H1 (cell line): ENCODE results near the gene TYW1B. TPM values are rescaled to one million over a fixed set of nuclear protein-coding genes. Genes with fewer than 3 reads are reported as not detected.
"Not testable (repeated sequence)": the region's sequence is repeated elsewhere in the genome, so short reads cannot be mapped to it uniquely, and the experiment has no call there.

Source experiments
- CTCF ChIA-PET: fragments of 300-600 bp; sonication (Branson Sonifier 250); formaldehyde crosslinking; loops from one replicate; lab custom pipeline; 2021; ENCODE audit not compliant: partially characterized antibody; lab: Charles Lee
- POLR2A ChIA-PET: fragments of 300-600 bp; sonication (Branson Sonifier 250); formaldehyde crosslinking; loops from one replicate; lab custom pipeline; 2021; ENCODE audit warnings: inconsistent platforms; ENCODE audit not compliant: partially characterized antibody; lab: Charles Lee
- DNase-seq, 2 experiments: peaks; one replicate each; pipeline versions ENCODE4 v3.0.0 to v3.0.0-alpha.2; 2010 to 2022; ENCODE audit warnings: low spot score in 2 of 2, low read depth in 1 of 2, mixed read lengths in 1 of 2
- FAIRE-seq: peaks from 2 replicates; lab custom pipeline; 2011; peaks lifted over from hg19 to GRCh38; lab: Jason Lieb, UNC
- H2AFZ ChIP-seq: 2 replicates; pipeline ENCODE4 v1.8.1; 2012; ENCODE audit warnings: low read length, inconsistent platforms
- H2AK5ac ChIP-seq: 2 replicates; pipeline ENCODE4 v1.6.1; 2013; ENCODE audit warnings: low read depth, low read length
- H2BK120ac ChIP-seq: replicated peaks from 2 replicates; pipeline ENCODE3; 2013; ENCODE audit warnings: low read depth, low read length, inconsistent platforms
- H2BK12ac ChIP-seq: 2 replicates; pipeline ENCODE4 v1.6.1; 2013; ENCODE audit warnings: low read depth, low read length
- H2BK15ac ChIP-seq: 2 replicates; pipeline ENCODE4 v1.6.1; 2013; ENCODE audit warnings: low read length
- H2BK20ac ChIP-seq: 2 replicates; pipeline ENCODE4 v1.6.1; 2013; ENCODE audit warnings: low read length
- H2BK5ac ChIP-seq: 2 replicates; pipeline ENCODE4 v1.6.1; 2013; ENCODE audit warnings: low read depth, low read length
- H3K14ac ChIP-seq: 2 replicates; pipeline ENCODE4 v1.6.1; 2013; ENCODE audit warnings: inconsistent platforms; ENCODE audit not compliant: insufficient read length
- H3K18ac ChIP-seq: 2 replicates; pipeline ENCODE4 v1.6.1; 2013; ENCODE audit warnings: low read length; ENCODE audit errors: extremely low read depth
- H3K23ac ChIP-seq: 2 replicates; pipeline ENCODE4 v1.6.1; 2013; ENCODE audit warnings: inconsistent platforms; ENCODE audit not compliant: insufficient read length
- H3K23me2 ChIP-seq: 2 replicates; pipeline ENCODE4 v1.6.1; 2013; ENCODE audit warnings: low read depth, low read length
- H3K27ac ChIP-seq: 2 replicates; pipeline ENCODE4 v1.6.1; 2011; ENCODE audit warnings: low read depth, low read length, inconsistent platforms
- H3K27me3 ChIP-seq, 4 experiments: replicated peaks in 1 of 4; 1 replicate in 1 of 4; 2 replicates in 3 of 4; pipeline versions ENCODE4 v1.6.1 to v1.8.1; 2011 to 2013; ENCODE audit warnings: low read length in 3 of 4, mild to moderate bottlenecking in 3 of 4, inconsistent platforms in 2 of 4, mixed read lengths in 2 of 4, moderate library complexity in 1 of 4; ENCODE audit not compliant: control insufficient read depth in 3 of 4, insufficient read depth in 3 of 4; ENCODE audit errors: extremely low read depth in 1 of 4
- H3K36me3 ChIP-seq, 4 experiments: 2 replicates each; pipeline versions ENCODE4 v1.6.1 to v1.8.1; 2011 to 2013; ENCODE audit warnings: mild to moderate bottlenecking in 4 of 4, low read length in 3 of 4, moderate library complexity in 2 of 4, control low read depth in 1 of 4, inconsistent platforms in 1 of 4; ENCODE audit not compliant: insufficient read depth in 4 of 4, control insufficient read depth in 2 of 4
- H3K4ac ChIP-seq: replicated peaks from 2 replicates; pipeline ENCODE3; 2013; ENCODE audit warnings: low read length, low read depth, mixed read lengths, inconsistent platforms; ENCODE audit not compliant: insufficient read length
- H3K4me1 ChIP-seq, 4 experiments: replicated peaks in 1 of 4; 1 replicate in 1 of 4; 2 replicates in 3 of 4; pipeline versions ENCODE4 v1.6.1 to v1.8.1; 2011 to 2013; ENCODE audit warnings: low read length in 3 of 4, inconsistent platforms in 2 of 4, mixed read lengths in 1 of 4; ENCODE audit not compliant: insufficient read depth in 4 of 4, control insufficient read depth in 3 of 4
- H3K4me2 ChIP-seq, 2 experiments: 2 replicates each; pipeline versions ENCODE4 v1.6.1 to v1.8.1; 2011 to 2013; ENCODE audit warnings: low read depth in 2 of 2, low read length in 2 of 2, control low read depth in 1 of 2, inconsistent platforms in 1 of 2, mild to moderate bottlenecking in 1 of 2; ENCODE audit not compliant: insufficient read depth in 1 of 2
- H3K4me3 ChIP-seq, 4 experiments: fragments of 200-600, 300-600 bp in 1 of 4; sonication (generic), shearing (Covaris generic), sonication (Bioruptor Twin) in 1 of 4; 2 replicates each; pipeline versions ENCODE4 v1.5.1 to v1.8.1; 2011 to 2016; ENCODE audit warnings: low read length in 4 of 4, low read depth in 3 of 4, control low read depth in 2 of 4, inconsistent platforms in 2 of 4, mild to moderate bottlenecking in 2 of 4, mixed read lengths in 1 of 4, moderate library complexity in 1 of 4; ENCODE audit not compliant: insufficient read depth in 2 of 4; ENCODE audit errors: extremely low read depth in 1 of 4
- H3K56ac ChIP-seq: replicated peaks from 2 replicates; pipeline ENCODE3; 2013; ENCODE audit warnings: low read depth, mild to moderate bottlenecking, mixed read lengths, low read length, inconsistent platforms; ENCODE audit not compliant: insufficient read length
- H3K79me1 ChIP-seq: 2 replicates; pipeline ENCODE4 v1.6.1; 2013; ENCODE audit warnings: low read depth, low read length, control low read depth
- H3K79me2 ChIP-seq, 2 experiments: 2 replicates each; pipeline versions ENCODE4 v1.6.1 to v1.8.1; 2012 to 2013; ENCODE audit warnings: low read length in 2 of 2, mild to moderate bottlenecking in 2 of 2, inconsistent platforms in 1 of 2; ENCODE audit not compliant: insufficient read depth in 2 of 2, control insufficient read depth in 1 of 2
- H3K9ac ChIP-seq, 4 experiments: replicated peaks in 1 of 4; 1 replicate in 1 of 4; 2 replicates in 3 of 4; pipeline versions ENCODE4 v1.6.1 to v1.8.1; 2011 to 2013; ENCODE audit warnings: low read depth in 3 of 4, low read length in 3 of 4, control low read depth in 2 of 4, mild to moderate bottlenecking in 2 of 4, moderate library complexity in 2 of 4, inconsistent platforms in 1 of 4; ENCODE audit errors: extremely low read depth in 1 of 4
- H3K9me3 ChIP-seq, 2 experiments: 2 replicates each; pipeline versions ENCODE4 v1.6.1 to v1.8.1; 2012 to 2013; ENCODE audit warnings: mild to moderate bottlenecking in 2 of 2, moderate library complexity in 2 of 2, control low read depth in 1 of 2, inconsistent platforms in 1 of 2, low read depth in 1 of 2, low read length in 1 of 2, mixed read lengths in 1 of 2; ENCODE audit not compliant: insufficient read depth in 2 of 2
- H4K20me1 ChIP-seq, 2 experiments: replicated peaks in 1 of 2; 2 replicates each; pipeline versions ENCODE3 to v1.8.1; 2011 to 2013; ENCODE audit warnings: inconsistent platforms in 2 of 2, low read length in 2 of 2, mild to moderate bottlenecking in 1 of 2; ENCODE audit not compliant: insufficient read depth in 2 of 2, control insufficient read depth in 1 of 2
- H4K5ac ChIP-seq: 2 replicates; pipeline ENCODE4 v1.6.1; 2013; ENCODE audit warnings: low read length, low read depth, mixed read lengths, inconsistent platforms; ENCODE audit not compliant: insufficient read length
- H4K8ac ChIP-seq: 2 replicates; pipeline ENCODE4 v1.8.0; 2013; ENCODE audit warnings: mild to moderate bottlenecking, moderate library complexity, low read length, inconsistent platforms; ENCODE audit not compliant: insufficient read depth; ENCODE audit errors: extremely low read depth
- H4K91ac ChIP-seq: replicated peaks from 2 replicates; pipeline ENCODE3; 2013; ENCODE audit warnings: low read length, mixed read lengths, inconsistent platforms; ENCODE audit not compliant: insufficient read length
- ASH2L ChIP-seq: fragments of 200-600, 300-600 bp; sonication (generic); IDR thresholded peaks from one replicate; pipeline ENCODE4 v1.7.1; 2017; ENCODE audit warnings: low read length
- CTCF ChIP-seq, 3 experiments: IDR thresholded peaks; 1 replicate in 2 of 3; 2 replicates in 1 of 3; pipeline versions ENCODE4 v1.5.1 to v1.6.1; 2011; ENCODE audit warnings: low read length in 3 of 3, mild to moderate bottlenecking in 3 of 3, inconsistent platforms in 2 of 3, low read depth in 1 of 3, moderate library complexity in 1 of 3; ENCODE audit not compliant: insufficient read depth in 1 of 3; ENCODE audit errors: control extremely low read depth in 1 of 3
- HDAC2 ChIP-seq, 2 experiments: fragments of 300-600 bp in 1 of 2; sonication (generic) in 1 of 2; IDR thresholded peaks; 2 replicates each; pipeline ENCODE4 v1.6.1; 2011 to 2012; ENCODE audit warnings: low read depth in 2 of 2, low read length in 2 of 2, mild to moderate bottlenecking in 2 of 2, moderate library complexity in 2 of 2, borderline replicate concordance in 1 of 2, inconsistent platforms in 1 of 2
- PHF8 ChIP-seq: fragments of 200-600 bp; sonication (generic); conservative IDR thresholded peaks from 2 replicates; pipeline ENCODE4 v1.7.1; 2012; ENCODE audit warnings: low read depth, mild to moderate bottlenecking, inconsistent platforms, low read length, moderate library complexity
- TEAD4 ChIP-seq: IDR thresholded peaks from 2 replicates; pipeline ENCODE4 v1.6.1; 2012; ENCODE audit warnings: low read depth, low read length, inconsistent platforms, mixed read lengths
- WGBS, 2 experiments: shearing (Covaris generic) in 1 of 2; methylation state at CpG; one replicate each; pipeline versions ENCODE4 v1.1.6 to v1.1.7; 2013 to 2015; ENCODE audit warnings: low lambda C conversion rate in 2 of 2, mixed read lengths in 2 of 2, inconsistent platforms in 1 of 2, low coverage in 1 of 2, missing lambda C conversion rate in 1 of 2; ENCODE audit not compliant: insufficient replicate concordance in 2 of 2, insufficient coverage in 1 of 2, insufficient read length in 1 of 2; ENCODE audit errors: extremely low coverage in 1 of 2, missing lambda C conversion rate in 1 of 2; 5-methylcytosine and 5-hydroxymethylcytosine counted together
- polyA plus RNA-seq, 7 experiments: library from polyadenylated mRNA; depleted of rRNA in 3 of 7; stranded (reverse) in 5 of 7; unstranded in 2 of 7; fragments of >200 nt in 5 of 7; fragments of 200-250 nt in 2 of 7; gene quantifications; 1 replicate in 5 of 7; 2 replicates in 1 of 7; 4 replicates in 1 of 7; pipeline versions ENCODE4 v1.2.1 to v1.2.3, GENCODE V29; 2011 to 2013; ENCODE audit warnings: missing spikeins in 2 of 7, mixed read lengths in 2 of 7
- total RNA-seq: library from RNA; stranded (reverse); fragmentation: NEBNext Ultra II Directional; extraction: Animal tissue kit (Norgen Biotek cat#: 25700); gene quantifications from 2 replicates; pipeline ENCODE4 v1.2.1, GENCODE V29; 2021

Gene TYW1B
- total and polyA plus RNA-seq, 2 of the 8 experiments (the other 6 are each of a cell fraction or from before 2014, with no cell fraction given), result 6.8 to 12.6 TPM

- H3K14ac ChIP-seq, result not testable (repeated sequence)
- POLR2A ChIA-PET, result interaction anchor here (1.0 to 1.5 kb wide), 4 partner anchors 12 to 90 kb away, joined by 3 to 4 read pairs (median 3); no protein-coding TSS in a partner anchor
Measured at GRCh38 chr7:72829687-72830354, 1.8 kb upstream of the TYW1B start.

More at GRCh38 chr7:72829687-72830354, 1.8 kb upstream of the TYW1B start:
- Histone ChIP-seq H3K4me2 (peak overlapping the region; percentile 29 to 66), H3K79me2 (peaks cover 0 to 24% of the 10 kb centered on the region in 2 experiments; a peak in 2 of 4 replicates), H3K36me3 (peaks cover 0 to 15% (median 11%) of the 10 kb centered on the region in 4 experiments; a peak in 4 of 8 replicates), H3K9ac (peak overlapping the region; percentile 37 to 70 (median 65); a peak in 6 of 7 replicates), H3K27ac (0 out of 2 replicates have a peak overlapping the region, but pooled peaks have one; percentile 44), H3K4me3 (peak overlapping the region; percentile 45 to 84 (median 78))
- H2BK5ac ChIP-seq, H3K56ac ChIP-seq, H3K79me1 ChIP-seq, H3K23me2 ChIP-seq, DNase-seq, H4K91ac ChIP-seq, H2AK5ac ChIP-seq, H2BK120ac ChIP-seq, H2BK12ac ChIP-seq, H2BK15ac ChIP-seq, H3K18ac ChIP-seq, FAIRE-seq, H4K20me1 ChIP-seq, H3K9me3 ChIP-seq, H3K27me3 ChIP-seq, H3K4me1 ChIP-seq, H3K4ac ChIP-seq, H2AFZ ChIP-seq, H3K23ac ChIP-seq, H2BK20ac ChIP-seq, H4K8ac ChIP-seq, H4K5ac ChIP-seq: not testable (repeated sequence)
- TF ChIP-seq PHF8 (peak; percentile 21; the same call in 1 of the 2 replicates), ASH2L (peak; percentile 48), CTCF (IDR thresholded peaks at IDR 0.05; ENCODE audit: control extremely low read depth in 1 of 3, insufficient read depth in 1 of 3, low read depth in 1 of 3, low read length in 3 of 3) (peak in 2 of 3 experiments; percentile 2 to 47; a peak in 3 of 4 replicates), TEAD4 (peak; percentile 82), HDAC2 (IDR thresholded peaks at IDR 0.05; ENCODE audit: borderline replicate concordance in 1 of 2, low read depth in 2 of 2, low read length in 2 of 2) (peak in 1 of 2 experiments; percentile 54; a peak in 1 of 4 replicates)
- 4% methylated on average over 29 of the region's 29 CpGs; no CpG with 5 or more reads in 1 of the 2 experiments for WGBS, 2 experiments
- CTCF ChIA-PET, result interaction anchor here (0.6 to 1.7 kb wide), 4 partner anchors 8 to 86 kb away, joined by 3 to 6 read pairs (median 4); no protein-coding TSS in a partner anchor
